GM18909 (cell line): ENCODE results near the gene BBS9.

Experiments
- ATAC-seq: cut with Tn5 transposase; IDR thresholded peaks from one replicate; pipeline ENCODE4 v1.9.1; 2021; ENCODE audit warnings: mild to moderate bottlenecking; ENCODE audit not compliant: unreplicated experiment, poor library complexity

Gene BBS9

GRCh38 chr7:33626869-33627268, 497.5 kb downstream of the BBS9 start:
- ATAC-seq = no peak

- ATAC-seq = no peak
Observed at GRCh38 chr7:33627741-33628140, 498.4 kb downstream of the BBS9 start.

DNA sequence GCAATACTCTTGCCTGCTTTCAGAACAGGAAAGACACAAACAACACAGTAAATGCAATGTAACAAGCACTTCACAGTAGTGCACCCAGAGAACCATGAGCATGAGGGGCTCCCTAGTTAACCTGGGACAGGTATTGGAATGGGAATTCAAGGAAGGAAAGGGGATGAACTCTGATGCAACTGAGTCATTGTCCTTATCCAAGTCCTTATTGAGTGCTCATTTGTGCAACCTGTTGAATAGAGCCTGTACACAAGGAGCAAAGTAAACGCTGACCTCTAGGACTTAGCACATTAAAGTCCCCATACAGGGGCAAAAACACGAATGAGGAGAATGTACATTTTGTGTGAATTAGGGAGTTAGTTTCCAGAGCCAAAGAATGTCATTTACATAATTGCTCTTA, 499.5 kb downstream of the BBS9 start:
- ATAC-seq = no peak

- ATAC-seq = no peak
Observed at GRCh38 chr7:33630359-33630758, 501.0 kb downstream of the BBS9 start.

- no peak for ATAC-seq
Observed at GRCh38 chr7:33632322-33632721, 503.0 kb downstream of the BBS9 start.

DNA sequence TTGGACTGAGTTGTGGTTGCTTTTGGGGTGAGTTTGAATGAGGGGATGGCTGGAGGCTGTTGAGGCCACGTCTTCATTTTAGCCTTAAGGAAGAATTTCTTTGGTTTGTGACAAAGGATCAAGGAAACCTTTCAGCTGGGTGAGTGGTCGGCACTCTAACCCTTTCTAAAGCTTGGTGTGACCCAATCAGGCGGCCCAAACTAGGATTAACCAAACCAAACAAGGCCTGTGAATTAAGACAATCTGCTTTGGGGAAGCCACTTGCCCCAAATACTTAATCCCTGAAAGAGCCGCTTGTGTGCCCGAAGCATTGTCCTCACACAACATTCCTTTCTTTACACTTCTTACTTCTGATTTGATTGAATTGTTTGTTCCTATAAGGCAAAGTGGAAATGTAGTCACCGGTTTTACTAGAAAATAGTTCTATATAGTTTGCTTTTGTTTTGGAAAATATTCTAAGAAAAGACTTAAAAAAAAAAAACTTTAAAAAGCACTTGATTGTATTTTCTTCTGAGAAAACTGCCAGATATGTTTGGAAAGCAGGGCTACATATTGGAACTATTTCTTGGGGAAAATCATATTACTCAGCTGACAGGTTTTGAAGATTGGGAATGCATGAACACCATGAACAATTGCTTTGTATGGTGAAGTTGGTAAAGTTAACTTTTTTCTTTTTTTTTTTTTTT, 503.6 kb downstream of the BBS9 start:
- ATAC-seq = no peak

DNA sequence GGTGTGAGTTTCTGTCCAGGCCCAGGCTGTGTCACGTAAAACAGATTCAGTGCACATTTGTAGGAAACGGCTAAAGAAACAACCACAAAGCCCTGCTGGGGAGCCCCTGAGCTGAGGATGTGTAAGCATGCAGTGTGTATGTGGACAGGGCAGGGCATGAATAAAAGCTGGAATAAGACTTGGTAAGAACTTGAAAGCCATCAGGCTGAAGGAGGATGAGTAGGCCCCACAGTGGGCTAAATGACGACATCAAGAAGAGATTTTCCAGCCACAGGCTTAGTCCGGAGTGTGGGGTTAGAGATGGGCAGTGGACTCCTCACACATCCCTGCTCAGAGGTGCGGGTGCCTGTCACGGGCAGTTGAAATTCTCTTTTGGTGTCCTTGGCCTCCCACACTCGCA, 505.2 kb downstream of the BBS9 start:
- no peak for ATAC-seq

DNA sequence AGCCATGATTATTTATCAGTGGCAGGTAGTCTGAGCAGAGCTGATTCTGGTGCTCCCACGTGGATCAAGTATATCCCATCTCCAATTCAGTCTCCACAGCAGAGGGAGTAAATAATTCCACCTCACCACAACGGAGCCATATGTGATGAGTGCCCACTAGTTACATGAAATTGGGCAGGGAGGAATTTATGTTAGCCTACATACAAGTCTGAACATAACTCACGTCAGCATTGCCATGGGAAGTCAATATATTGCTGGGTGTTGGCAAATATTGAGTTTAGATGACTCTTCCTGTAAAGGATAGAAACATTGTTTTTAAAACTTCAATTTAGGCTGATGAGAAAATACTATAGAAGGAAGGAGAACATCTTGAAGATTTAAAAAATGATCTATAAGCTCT, 507.0 kb downstream of the BBS9 start:
- no peak for ATAC-seq

DNA sequence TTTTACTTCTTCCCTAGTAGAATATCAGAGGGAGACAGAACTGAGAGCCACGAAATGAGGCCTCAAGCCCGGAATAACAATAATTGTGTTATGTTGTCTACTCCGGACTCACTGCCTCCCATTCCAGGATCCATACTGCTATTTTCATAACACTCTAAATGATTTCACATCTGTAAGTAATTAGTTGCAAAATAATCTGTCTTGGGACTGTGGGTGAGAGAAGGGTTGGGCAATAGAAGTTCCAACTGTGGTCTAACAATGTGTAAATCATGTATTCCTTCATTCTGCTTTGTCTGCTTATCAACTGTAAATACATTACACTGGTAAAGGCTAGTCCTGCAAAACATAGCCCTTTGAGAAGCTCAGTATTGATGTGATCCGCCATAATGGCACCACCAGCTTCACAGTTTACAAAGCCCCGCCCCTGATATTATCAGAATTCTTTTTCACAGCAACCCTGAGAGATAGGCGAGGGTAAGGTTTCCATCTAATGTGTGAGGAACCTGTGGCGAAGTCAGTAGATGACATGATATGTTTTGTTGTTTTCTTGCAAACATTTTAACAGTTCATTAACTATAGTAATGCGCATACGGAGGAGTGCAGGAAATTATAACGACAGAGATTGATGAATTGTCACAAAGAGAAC, 510.3 kb downstream of the BBS9 start:
- no peak for ATAC-seq

GRCh38 chr7:33640741-33641140, 511.4 kb downstream of the BBS9 start:
- ATAC-seq = no peak

DNA sequence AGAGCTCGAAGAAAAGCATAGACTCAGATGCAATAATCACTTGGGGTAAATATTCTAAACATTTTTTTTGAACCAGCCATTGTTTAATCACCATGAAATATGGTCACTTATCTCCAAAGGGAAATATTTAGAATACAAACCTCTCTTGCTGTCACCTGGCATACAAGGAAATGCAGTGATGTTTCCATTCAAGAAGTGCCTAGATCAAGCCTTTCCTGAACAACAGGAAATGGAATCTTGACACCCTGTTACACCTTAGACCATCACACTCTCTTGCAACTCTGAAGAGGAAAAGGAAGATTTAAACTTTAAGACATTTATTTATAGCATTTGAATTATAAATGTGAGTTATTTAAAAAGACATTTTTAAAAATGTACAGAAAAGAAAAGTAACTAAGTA, 512.9 kb downstream of the BBS9 start:
- no peak for ATAC-seq

GRCh38 chr7:33643530-33643929, 514.2 kb downstream of the BBS9 start:
- ATAC-seq = no peak

DNA sequence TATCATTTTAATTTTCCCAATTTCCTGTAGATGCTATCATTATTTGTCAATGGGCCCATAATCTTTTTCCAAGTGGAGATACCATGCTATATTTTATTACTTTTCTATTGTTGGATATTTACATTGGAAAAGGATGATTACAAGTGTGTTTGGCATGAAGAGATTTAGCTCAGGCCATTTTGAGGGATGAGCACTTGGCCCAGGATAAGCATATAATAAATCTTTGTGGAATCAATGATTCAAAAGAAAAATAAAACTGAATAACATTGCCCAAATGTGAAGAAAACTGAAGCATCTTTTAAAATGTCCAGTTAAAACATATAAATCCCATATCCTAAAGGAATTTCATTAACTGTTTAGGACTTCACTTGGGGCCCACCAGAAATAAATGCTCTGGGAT, 515.1 kb downstream of the BBS9 start:
- ATAC-seq = no peak

GRCh38 chr7:33645104-33645503, 515.7 kb downstream of the BBS9 start:
- no peak for ATAC-seq

- no peak for ATAC-seq
Observed at GRCh38 chr7:33646166-33646565, 516.8 kb downstream of the BBS9 start.

DNA sequence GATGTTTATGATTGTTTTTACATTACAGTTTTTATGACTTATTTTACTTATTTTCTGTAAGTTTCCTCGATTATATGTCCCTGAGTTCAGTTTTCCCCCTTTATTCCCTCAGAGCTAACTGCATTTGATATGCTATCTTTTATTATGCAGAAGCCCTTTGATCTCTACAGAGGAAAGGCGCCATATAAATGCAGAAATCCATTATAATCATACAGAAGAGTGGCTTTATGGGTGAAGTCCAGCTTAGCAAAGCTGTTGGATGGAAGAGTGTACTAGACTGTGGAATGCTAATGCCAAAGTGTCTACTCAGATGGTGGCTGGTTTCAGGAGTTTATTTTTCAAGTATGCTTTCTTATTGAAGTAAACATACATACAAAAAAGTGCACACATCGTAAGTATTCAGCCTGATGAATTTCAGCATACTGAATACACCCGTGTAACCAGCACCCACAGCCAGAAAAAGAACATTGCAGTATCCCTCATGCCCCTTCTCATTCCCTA, 517.6 kb downstream of the BBS9 start:
- ATAC-seq = no peak

DNA sequence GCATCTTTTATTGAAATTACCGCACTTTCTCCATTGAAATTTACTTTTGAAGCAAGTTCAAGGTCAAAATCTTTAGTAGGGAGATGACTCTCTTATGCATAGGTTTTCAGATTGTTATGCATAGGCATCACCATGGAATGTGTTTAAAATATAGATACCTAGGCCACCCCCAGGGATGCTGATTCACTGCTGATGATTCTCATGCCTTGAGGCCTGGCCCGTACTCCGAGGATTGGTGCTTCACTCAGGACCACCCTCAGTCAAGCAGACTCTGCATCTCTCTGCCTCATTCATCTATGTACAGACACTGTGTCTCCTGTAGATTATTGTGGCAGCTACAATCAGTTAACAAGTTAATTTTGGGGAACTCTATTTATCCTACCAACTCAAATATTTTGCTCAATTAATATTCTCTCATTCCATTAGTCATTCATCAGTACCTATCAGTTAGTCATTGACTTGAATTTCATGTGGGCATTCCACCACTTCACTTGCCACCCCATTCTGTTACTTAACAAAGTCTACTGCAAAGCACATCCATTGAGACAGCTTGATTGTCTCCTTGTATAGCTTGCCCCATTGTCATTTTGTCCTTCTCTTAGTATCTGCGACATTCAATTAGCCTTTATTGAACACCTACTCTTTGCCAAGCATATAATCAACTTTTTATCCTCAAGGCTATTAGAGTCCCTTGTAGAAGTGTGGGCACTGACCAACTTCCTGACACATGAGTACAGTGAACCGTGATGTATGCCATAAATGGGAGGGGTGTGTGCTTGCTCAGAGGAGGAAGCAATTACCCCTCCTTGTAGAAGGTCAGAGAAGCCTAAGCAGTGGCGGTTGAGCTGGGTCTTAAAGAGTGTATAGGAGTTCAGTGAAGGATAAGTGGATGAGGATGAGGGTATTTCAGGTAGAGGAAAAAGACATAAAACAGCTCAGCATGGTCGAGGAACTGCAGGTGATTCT, 520.4 kb downstream of the BBS9 start:
- no peak for ATAC-seq

DNA sequence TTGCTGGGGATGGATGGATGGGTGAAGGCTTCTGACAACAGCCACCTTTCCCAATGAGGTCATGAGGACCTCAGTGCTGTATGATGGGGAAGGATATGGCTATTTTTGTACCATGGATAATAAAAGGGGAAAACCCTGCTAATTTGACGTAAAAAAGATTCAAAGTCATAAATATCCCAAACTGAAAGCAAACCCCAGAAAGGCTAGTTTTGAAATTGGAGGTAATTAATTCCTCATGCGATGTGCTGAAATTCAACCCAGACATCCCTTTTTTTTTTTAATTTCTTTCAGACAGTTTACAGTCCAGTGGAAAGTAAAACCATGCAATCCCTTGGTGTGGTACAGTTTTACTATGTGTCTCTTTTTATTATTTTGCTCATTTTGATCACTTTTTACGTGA, 521.5 kb downstream of the BBS9 start:
- no peak for ATAC-seq

DNA sequence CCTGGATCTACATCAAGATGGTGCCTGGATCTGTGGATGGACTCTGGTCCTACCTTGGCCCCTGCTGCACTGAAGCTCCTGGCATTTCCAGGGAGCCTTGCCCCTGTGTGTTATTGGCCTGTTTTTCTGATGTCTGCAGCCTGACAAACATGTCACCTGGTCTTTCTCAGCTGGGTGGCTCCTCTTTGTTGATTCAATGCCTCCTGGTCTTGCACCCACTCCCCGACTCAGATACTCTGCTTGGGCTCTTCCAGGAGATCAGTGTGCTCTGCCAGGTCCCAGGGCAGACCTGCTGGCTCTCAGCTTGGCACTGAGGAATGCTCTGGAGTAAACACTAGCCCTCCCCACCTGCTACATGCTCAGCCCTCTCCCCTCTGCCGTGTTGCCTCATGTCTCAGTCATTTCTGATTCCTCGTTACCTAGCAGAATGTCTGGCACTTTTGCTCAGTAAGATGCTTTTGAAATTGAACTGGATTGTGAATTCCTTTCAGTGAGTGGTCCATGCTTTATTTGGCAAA, 522.7 kb downstream of the BBS9 start:
- no peak for ATAC-seq

GRCh38 chr7:33654676-33655075, 525.3 kb downstream of the BBS9 start:
- ATAC-seq = no peak
